SU-DHL-6 (cell line): Measurements from ENCODE around the gene CCDC27.

ENCODE experiments used
- EZH2phosphoT487 ChIP-seq: fragments of 200-600 bp; sonication (generic), shearing (Covaris generic); conservative IDR thresholded peaks from 2 replicates; pipeline ENCODE4 v1.6.1; 2018; ENCODE audit warnings: mild to moderate bottlenecking, antibody characterized with exemption, low read length, moderate library complexity, mixed read lengths
- TF ChIP-seq, protein P1 (sequence below): fragments of 200-600 bp; sonication (generic); IDR thresholded peaks from one replicate; pipeline ENCODE4 v1.5.1; 2017; ENCODE audit warnings: antibody characterized with exemption, mild to moderate bottlenecking, low read length, moderate library complexity; ENCODE audit not compliant: insufficient read depth, poor library complexity, severe bottlenecking

DNA sequence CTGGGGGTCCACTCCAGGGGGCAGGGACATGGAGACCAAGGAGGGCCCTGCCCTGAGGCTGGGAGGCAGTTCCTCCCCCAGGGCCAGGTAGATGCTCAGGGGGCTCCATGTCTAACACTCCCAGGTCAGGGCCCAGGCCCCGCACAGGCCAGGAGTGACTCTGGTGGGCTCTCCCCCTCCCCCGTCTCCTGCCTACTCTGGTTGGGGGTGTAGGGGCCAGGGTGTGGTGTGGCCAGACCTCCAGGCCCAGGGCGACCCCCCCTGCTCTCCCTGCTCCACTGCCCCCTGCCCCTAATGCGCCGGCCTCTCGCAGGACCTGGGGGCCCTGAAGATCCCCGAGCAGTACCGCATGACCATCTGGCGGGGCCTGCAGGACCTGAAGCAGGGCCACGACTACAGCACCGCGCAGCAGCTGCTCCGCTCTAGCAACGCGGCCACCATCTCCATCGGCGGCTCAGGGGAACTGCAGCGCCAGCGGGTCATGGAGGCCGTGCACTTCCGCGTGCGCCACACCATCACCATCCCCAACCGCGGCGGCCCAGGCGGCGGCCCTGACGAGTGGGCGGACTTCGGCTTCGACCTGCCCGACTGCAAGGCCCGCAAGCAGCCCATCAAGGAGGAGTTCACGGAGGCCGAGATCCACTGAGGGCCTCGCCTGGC is 19.7 kb upstream of the CCDC27 start:
- TF ChIP-seq, protein P1, sequence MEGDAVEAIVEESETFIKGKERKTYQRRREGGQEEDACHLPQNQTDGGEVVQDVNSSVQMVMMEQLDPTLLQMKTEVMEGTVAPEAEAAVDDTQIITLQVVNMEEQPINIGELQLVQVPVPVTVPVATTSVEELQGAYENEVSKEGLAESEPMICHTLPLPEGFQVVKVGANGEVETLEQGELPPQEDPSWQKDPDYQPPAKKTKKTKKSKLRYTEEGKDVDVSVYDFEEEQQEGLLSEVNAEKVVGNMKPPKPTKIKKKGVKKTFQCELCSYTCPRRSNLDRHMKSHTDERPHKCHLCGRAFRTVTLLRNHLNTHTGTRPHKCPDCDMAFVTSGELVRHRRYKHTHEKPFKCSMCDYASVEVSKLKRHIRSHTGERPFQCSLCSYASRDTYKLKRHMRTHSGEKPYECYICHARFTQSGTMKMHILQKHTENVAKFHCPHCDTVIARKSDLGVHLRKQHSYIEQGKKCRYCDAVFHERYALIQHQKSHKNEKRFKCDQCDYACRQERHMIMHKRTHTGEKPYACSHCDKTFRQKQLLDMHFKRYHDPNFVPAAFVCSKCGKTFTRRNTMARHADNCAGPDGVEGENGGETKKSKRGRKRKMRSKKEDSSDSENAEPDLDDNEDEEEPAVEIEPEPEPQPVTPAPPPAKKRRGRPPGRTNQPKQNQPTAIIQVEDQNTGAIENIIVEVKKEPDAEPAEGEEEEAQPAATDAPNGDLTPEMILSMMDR, result no peak
- TF ChIP-seq EZH2phosphoT487, result no peak
